Activated gamma-delta T cell treated with anti-CD3 and anti-CD28 coated beads, Interleukin-2, amount 50 U/mL, for 16 hours (primary cell): Measurements from ENCODE around the gene SLC19A1.

Source experiments
- DNase-seq: peaks from one replicate; pipeline ENCODE4 v3.0.0-alpha.2; 2020; ENCODE audit warnings: low read depth

The SLC19A1 gene

DNA sequence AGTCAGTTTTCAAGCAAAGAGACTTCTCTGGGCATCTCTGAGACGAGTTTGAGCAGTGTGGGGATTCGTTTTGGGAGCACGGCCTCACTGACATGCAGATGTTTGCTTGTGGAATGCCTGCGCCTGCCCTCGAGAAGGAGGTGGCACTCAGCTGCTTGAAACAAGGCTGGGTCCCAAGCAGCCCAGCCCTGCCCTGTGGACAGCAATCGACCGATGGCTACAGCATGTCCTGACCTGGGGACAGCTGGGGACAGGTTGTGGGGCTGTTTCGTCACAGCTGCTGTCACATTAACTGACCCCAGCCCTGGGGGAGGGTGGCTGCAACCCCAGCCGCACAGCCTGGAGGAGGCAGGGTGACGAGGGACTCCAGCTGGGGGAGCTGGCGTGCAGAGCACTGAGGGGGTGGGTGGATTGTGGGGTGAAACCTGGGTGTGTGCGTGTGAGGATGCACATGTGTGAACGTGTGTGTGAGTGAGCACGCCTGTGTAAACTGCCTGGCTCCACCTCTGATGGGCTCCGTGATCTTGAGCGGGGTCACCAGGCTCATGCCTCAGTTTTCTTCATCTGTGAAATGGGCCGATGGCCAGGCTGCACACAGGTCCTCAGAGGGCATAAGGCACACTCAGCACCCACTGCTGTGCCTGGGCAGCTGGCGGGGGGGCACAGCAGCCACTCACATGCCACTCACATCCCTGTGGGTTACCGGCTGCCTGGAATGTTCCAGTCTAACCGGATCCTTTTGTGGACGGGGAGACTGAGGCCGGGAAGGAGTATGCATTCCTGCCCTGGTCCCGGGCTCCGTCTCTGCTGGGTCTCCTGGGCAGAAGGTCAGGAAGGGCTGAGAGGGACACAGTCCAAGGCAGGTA is 87.9 kb downstream of the SLC19A1 start:
- DNase-seq, result no peak

DNA sequence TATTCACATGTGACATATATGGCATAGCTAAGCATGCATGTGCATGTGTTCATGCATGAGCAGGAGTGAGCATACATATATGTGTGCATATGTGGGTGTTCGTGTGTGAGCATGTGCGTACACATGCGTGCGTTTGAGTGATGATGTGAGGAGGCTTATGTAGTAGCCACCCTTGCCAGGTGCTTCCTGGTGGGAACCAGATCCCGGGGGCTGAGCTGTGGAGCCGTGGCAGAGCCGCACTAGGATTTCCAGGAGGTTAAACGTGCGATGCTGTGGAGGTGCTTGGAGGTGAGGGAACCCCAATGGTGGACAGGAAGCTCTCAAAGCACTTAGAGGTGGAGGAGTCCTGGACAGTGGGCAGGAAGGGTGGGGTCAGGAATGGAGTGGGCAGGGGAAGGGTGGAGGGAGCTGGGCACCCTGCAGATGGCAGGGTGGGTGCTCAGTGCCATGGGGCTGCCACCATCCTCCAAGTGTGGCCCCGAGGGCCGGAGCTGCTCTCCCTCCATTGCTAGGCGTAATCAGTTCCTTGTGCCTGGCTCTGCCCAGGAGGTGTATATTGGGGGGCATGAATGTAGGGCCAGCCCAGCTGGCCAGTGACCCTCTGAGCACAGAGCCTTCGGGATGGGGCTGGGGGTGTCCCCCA is 88.8 kb downstream of the SLC19A1 start:
- no peak for DNase-seq

DNA sequence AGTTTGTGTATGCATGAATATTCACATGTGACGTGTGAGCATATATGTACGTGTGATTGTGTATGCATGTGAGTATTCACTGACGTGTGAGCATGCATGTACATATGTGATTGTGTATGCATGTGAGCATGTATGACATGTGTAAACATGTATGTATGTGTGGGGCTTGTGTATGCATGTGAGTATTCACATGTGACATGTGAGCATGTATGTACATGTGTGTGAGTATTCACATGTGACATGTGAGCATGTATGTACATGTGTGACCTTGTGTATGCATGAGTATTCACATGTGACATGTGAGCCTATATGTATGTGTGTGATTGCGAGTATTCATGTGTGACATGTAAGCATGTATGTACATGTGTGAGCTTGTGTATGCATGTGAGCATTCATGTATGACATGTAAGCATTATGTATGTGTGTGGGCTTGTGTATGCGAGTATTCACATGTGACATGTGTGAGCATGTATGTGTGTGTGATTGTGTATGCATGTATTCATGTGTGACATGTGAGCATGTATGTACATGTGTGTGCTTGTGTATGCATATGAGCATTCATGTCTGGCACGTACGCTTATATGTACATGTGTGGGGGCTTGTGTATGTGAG is 89.4 kb downstream of the SLC19A1 start:
- no peak for DNase-seq

DNA sequence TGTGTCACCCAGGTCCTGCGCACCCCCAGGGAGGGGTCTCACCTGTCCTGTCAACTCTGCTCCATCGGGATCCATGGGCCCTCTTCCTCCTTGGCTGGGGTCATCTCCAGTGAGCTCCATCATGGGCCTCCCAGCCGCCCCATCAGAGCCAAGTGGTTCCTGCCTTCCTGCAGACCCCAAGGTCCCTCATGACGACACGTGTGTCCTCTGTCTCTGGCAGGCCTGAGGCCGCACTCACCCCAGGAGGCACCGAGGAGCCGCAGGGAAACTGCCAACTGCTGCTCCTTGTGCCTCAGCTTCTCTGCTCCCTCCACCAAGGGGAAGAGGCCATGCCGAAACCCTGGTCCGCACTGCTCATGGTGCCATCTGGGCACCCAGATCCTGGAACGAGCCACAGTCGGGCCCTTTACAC is 90.5 kb downstream of the SLC19A1 start:
- no peak for DNase-seq

DNA sequence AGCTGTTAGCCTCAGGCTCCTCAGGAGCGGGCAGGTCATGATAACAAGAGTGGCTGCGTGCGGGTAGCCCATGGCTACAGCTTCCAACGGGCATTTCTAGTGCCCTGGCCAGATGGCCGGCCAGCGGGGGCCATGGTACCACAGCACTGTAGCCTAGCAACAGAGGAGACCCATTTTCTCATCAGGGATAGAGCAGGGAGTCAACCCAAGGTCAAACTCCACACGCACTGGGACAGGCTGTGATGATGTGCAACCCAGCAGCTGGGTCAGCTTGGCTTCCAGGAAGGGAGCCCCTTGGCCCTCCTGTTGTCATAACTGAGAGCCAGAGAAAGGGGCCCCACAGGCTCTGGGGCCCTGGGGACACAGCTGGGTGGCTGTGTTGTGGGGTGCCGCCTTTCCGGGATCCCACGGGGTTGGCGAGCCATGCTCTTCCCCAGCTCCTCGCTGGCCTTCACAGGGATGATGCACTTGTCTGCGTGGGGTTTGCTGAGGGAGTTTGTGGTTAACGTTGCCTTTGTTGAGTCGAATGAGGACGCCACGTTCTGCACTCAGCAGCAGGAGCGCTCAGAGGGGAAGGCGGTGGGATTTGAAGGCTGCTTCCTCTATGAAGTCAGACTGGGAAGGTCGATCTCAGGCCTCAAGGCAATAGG is 91.0 kb downstream of the SLC19A1 start:
- DNase-seq, result no peak

DNA sequence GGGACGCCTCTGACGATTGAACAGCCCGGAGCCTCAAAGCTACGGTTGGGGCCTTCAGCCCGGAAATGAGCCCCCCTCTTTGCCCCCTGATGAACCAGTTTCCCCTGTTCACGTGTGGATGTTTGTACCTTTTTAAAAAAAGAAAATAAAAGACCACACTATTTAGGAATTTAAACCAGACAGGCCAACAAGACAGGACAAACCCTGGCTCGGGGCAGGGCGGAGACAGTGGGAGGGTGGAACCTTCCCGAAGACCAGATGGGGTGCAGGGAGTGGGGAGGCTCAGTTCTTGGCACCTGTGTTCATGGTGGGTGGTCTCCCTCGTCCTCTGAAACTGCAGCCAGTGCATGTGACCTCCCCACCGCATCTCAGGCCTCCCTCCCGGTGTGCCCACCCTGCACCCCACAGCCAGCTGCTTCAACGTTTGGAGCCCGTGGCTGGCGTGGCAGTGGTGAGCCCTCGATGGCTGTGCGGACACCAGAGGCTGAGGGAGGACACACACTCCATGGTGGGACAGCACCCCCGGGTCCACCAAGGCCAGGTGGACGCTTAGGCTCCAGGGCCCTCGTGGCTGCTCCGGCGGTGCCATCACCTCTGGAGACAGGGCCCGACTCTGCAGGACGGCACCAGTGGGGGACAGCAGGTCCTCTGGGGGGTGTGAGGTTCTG is 91.7 kb downstream of the SLC19A1 start:
- no peak for DNase-seq

DNA sequence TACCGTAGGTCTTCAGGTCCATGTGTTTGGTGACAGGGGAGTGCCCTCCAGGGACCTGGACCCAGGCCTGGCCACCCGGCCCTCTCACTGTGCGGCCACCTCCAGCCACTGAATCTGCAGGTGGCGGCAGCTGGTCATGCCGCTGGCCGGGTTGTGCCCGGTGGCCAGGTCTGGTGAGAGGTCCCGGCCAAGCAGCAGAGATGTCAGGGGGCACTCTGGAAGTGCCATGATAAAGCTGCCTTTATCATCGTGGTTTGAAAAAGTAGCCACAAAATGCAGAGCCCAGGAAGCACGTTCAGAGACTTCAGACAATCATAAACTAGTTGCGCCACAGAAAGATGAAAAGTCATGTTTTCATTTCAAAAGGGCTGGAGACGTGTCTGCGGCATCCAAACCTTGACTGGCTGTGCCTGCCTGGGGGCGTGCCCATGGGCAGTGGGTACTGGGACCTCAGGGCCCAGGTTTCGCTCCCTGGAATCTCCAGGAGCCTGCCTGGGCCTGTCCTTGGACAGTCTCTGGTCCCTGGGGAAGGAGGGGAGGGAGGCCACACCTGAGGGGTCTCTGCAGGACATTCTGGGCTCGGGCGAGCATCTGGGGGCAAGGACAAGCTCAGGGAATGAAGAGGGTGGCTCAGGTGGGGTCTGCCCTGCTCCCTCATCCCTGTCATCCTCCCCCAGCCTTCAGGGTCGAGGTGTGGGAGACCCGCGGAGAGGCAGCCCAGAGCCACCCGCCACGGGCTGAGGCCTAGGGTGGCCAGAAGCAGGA is 92.4 kb downstream of the SLC19A1 start:
- no peak for DNase-seq

DNA sequence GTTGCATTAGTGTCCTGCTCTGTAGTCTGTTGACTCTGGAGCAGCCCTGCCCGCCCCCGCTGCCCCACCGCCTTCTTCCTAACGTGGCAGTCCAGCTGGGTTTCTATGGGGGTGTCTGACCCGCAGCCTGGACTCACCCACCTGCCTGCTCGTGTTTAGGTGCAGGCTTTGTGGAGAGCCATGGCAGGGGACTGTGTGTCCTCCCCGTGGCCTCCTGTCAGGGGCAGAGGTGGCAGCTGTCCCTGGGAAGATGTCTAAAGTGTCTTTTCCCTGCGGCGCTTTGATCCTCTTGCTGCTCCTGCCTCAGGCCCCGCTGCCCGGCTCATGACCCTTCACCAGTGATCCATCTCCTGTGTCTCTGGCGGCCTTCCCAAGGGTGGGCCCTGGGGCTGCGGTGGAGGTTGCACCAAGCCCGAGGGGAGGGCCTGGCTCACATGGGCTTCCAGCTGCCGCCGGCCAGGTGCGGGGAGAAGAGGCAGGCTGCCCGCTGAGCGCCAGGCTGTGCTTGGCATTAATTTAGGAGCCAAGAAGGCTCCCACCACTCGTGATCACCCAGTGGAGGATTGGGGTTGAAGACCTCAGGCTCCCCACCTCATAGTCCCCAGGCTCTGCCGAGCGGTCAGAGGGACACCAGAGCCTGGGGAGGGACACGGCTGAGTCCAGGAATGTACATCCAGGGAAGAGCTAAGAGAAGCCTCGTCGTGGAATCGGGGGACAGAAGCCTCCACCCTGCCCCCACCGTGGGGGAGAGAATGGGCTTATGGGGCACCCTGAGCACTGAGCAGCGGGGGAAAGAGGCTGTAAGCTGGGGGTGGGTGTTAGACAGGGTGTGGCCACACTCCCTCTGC is 93.2 kb downstream of the SLC19A1 start:
- no peak for DNase-seq

DNA sequence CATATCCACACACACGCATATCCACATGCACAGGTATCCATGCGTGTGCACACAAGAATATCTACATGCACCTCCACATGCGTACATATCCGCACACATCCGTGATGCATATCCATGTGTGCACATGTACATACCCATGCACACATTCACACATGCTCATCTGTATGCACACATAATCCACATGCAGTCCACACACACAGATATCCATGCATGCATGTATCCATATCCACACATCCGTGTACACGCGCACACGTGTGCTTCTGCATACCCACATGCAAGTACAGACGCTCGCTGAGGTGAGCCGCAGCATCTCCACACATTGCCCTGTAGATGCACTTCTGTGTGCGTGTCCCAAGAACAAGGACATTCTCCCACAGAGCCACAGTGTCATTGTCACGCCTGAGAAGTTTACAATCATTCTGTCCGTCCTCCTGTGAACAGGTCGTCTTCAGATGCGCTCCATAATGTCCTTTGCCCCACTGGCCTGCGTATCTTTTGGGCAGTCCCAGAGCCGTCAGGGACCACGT is 93.9 kb downstream of the SLC19A1 start:
- no peak for DNase-seq
